Esophagus (tissue), 2 donors: ENCODE data around the gene FOXN3. TPM values are rescaled to one million over a fixed set of nuclear protein-coding genes. Genes with fewer than 3 reads are reported as not detected.

Experiments
- H3K27ac ChIP-seq, 2 donors: one replicate each; pipeline ENCODE4 v1.5.1; 2013; ENCODE audit warnings: low read depth in 2 of 2, mild to moderate bottlenecking in 2 of 2, inconsistent platforms in 1 of 2, low read length in 1 of 2, moderate library complexity in 1 of 2
- H3K27me3 ChIP-seq, 2 donors: one replicate each; pipeline ENCODE4 v1.6.1; 2013; ENCODE audit warnings: low read length in 2 of 2, control low read depth in 1 of 2, mild to moderate bottlenecking in 1 of 2; ENCODE audit not compliant: insufficient read depth in 2 of 2, control insufficient read depth in 1 of 2
- H3K36me3 ChIP-seq, 2 donors: one replicate each; pipeline ENCODE4 v1.6.1; 2013; ENCODE audit warnings: low read length in 1 of 2; ENCODE audit not compliant: control insufficient read depth in 2 of 2, insufficient read depth in 2 of 2
- H3K4me1 ChIP-seq, 2 donors: one replicate each; pipeline ENCODE4 v1.6.1; 2013; ENCODE audit warnings: low read length in 1 of 2; ENCODE audit not compliant: control insufficient read depth in 2 of 2, insufficient read depth in 2 of 2
- H3K4me3 ChIP-seq, 2 donors: one replicate each; pipeline ENCODE4 v1.5.1; 2013; ENCODE audit warnings: low read length in 2 of 2, mild to moderate bottlenecking in 2 of 2, low read depth in 1 of 2, moderate library complexity in 1 of 2
- H3K9me3 ChIP-seq, 2 donors: one replicate each; pipeline ENCODE4 v1.6.1; 2013; ENCODE audit warnings: mild to moderate bottlenecking in 2 of 2, low read depth in 1 of 2, low read length in 1 of 2, moderate library complexity in 1 of 2; ENCODE audit not compliant: control insufficient read depth in 2 of 2, insufficient read depth in 1 of 2
- WGBS, 2 donors: extraction: QIAGEN DNeasy Blood & Tissue Kit; methylation state at CpG; one replicate each; pipeline ENCODE4 v1.1.7; 2013; 5-methylcytosine and 5-hydroxymethylcytosine counted together
- polyA plus RNA-seq, 2 donors: library from polyadenylated mRNA; stranded (reverse); fragments of 200-250 nt; gene quantifications; one replicate each; pipeline ENCODE4 v1.2.3, GENCODE V29; 2013
- donor health status: healthy with polysubstance abuse.
- donor health status: Bipolar disorder and iron deficiency.

The FOXN3 gene
- polyA plus RNA-seq, 2 donors: 10.3 to 14.1 TPM

DNA sequence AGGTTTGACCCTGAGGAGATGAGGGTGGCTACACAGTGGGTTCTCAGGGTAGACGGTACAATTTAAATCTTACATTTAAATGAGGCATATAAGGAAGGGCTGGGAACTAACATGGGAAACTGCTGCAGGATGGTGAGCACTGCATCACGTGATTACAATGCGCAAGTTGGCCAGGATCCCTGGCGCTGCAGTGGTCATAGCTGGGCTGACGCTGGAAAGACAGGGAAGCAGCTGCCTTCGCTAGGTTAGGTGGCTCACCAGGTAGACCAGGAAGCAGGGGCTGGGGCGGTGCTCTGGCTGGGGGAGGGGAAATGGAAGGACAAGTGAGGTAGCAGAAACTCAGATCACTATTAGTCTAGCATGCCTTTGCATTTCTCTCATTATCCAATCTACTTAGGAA is 149.9 kb downstream of the FOXN3 start:
- Histone ChIP-seq H3K27ac (no peak overlapping the region), H3K4me1 (peaks cover 3 to 5% of the 10 kb centered on the region in 2 donors), H3K27me3 (no peaks in the 10 kb centered on the region), H3K4me3 (no peak overlapping the region), H3K36me3 (peaks cover 0 to 5% of the 10 kb centered on the region in 2 donors), H3K9me3 (no peaks in the 10 kb centered on the region)
- 91 to 92% methylated on average over 7 of the region's 7 CpGs for WGBS, 2 donors

DNA sequence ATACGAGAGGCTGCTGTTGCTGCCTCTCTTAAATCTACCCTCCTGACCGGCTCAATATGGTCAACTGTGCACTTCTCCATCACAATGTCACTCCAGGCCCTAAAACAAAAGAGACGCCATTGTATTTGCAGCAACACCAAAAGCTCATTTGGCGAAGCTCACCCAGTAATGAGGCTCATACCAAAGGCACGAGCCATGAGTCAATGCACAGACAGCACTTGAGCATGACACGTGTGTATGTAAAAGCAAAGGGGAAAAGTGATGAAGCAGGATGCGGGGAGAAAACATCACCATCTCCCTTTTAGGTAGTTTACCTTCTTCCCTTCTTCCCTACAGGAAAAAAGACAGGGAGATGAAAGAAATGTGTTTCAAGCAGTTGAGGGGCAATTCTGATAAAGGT is 150.3 kb downstream of the FOXN3 start:
- H3K36me3 ChIP-seq: peaks cover 0 to 5% of the 10 kb centered on the region in 2 donors
- H3K27ac ChIP-seq: no peak overlapping the region
- no peaks in the 10 kb centered on the region for H3K27me3 ChIP-seq
- 92 to 94% methylated on average over 7 of the region's 7 CpGs for WGBS, 2 donors
- H3K9me3 ChIP-seq: no peaks in the 10 kb centered on the region
- no peak overlapping the region for H3K4me3 ChIP-seq
- H3K4me1 ChIP-seq: peaks cover 3 to 5% of the 10 kb centered on the region in 2 donors

DNA sequence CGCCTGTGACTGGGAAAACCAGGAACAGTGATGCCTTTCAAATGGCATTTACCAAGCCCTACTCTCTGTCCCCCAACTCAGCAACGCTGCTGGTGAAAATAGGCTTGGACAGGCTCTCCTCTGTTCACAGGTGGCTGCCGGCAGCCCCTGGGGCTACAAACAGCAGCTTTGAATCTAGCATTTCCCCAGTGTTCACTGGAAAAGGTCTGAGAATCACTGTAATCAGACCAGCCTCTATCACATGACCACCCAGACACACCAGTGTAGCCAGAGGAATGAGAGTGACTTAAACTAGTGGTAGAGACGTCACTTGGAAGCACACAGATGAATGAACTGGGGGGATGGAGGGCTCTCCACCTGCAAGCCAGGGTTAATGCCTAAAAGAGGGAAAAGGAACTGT is 151.8 kb downstream of the FOXN3 start:
- Histone ChIP-seq H3K27me3 (no peaks in the 10 kb centered on the region), H3K4me3 (no peak overlapping the region), H3K9me3 (no peaks in the 10 kb centered on the region), H3K4me1 (peaks cover 2 to 5% of the 10 kb centered on the region in 2 donors), H3K36me3 (peaks cover 0 to 8% of the 10 kb centered on the region in 2 donors), H3K27ac (no peak overlapping the region)
- 89% methylated on average over 4 of the region's 4 CpGs for WGBS, 2 donors

DNA sequence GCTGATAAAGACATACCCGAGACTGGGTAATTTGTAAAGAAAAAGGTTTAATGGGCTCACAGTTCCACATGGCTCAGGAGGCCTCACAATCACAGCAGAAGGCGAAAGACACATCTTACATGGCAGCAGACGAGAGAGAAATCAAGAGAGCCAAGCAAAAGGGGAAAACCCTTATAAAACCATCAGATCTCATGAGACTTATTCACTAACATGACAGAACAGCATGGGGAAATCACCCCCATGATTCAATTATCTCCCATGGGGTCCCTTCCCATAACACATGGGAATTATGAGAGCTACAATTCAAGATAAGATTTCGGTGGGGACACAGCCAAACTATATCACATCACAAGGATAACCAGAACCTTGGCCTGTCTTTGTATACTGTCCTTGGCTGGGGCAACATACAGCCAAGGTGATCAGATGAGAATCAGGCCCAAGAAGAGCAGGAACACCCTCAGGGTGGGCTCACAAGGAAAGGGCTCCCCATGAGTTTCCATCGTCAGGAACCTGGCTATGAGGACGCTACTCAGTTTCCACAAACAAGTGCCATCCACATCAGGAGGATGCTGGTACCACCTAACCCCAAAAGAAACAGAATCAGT is 152.7 kb downstream of the FOXN3 start:
- peaks cover 0 to 8% of the 10 kb centered on the region in 2 donors for H3K36me3 ChIP-seq
- H3K9me3 ChIP-seq: no peaks in the 10 kb centered on the region
- peaks cover 2 to 5% of the 10 kb centered on the region in 2 donors for H3K4me1 ChIP-seq
- no peak overlapping the region for H3K27ac ChIP-seq
- H3K4me3 ChIP-seq: no peak overlapping the region
- WGBS, 2 donors: 86 to 87% methylated on average over 6 of the region's 6 CpGs
- H3K27me3 ChIP-seq: no peaks in the 10 kb centered on the region

DNA sequence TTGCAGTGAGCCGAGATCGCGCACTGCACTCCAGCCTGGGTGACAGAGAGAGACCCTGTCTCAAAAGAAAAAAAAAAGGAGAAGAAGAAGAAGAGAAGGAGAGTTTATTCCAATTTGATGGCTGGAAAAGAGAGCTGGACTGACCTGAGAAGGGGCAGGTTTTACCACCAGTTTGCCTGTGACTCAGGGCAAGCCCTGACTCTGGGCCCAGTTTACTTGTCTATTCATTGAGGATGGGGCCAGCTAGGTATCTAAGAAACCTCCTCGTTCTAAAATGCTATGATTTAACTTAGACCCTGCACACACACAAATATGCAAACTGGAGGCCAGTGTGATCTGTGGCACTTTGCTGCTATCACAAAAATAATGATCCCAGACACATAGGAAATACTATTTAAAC is 155.0 kb downstream of the FOXN3 start:
- Histone ChIP-seq H3K4me1 (peaks cover 2% of the 10 kb centered on the region in 2 donors), H3K36me3 (peaks cover 0 to 5% of the 10 kb centered on the region in 2 donors), H3K9me3 (no peaks in the 10 kb centered on the region), H3K4me3 (no peak overlapping the region), H3K27me3 (no peaks in the 10 kb centered on the region), H3K27ac (no peak overlapping the region)
- WGBS, 2 donors: 91 to 94% methylated on average over 4 of the region's 4 CpGs

DNA sequence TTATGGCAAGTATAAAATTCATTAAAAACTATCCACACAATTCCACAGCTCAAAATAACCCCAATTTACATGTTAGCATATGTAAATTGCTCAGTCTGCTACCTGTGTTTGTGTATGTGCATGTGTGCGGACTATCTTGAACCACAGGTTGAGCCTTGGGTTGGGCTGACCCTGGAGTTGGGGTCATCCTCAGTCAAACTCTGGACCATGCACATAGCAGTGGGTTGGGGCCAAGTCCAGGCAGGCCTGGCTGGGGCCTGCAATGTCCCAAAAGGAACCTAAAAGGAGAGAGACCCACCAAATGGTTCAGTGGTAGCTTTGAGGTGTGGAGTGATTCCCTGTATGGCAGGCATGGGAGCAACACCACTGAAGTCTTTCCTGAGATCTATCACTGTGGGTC is 156.1 kb downstream of the FOXN3 start:
- Histone ChIP-seq H3K27me3 (no peaks in the 10 kb centered on the region), H3K36me3 (peaks cover 0 to 3% of the 10 kb centered on the region in 2 donors), H3K4me1 (peaks cover 2% of the 10 kb centered on the region in 2 donors), H3K27ac (no peak overlapping the region), H3K9me3 (no peaks in the 10 kb centered on the region), H3K4me3 (no peak overlapping the region)
- WGBS, 2 donors: 96 to 100% methylated on average over 1 of the region's 1 CpG

DNA sequence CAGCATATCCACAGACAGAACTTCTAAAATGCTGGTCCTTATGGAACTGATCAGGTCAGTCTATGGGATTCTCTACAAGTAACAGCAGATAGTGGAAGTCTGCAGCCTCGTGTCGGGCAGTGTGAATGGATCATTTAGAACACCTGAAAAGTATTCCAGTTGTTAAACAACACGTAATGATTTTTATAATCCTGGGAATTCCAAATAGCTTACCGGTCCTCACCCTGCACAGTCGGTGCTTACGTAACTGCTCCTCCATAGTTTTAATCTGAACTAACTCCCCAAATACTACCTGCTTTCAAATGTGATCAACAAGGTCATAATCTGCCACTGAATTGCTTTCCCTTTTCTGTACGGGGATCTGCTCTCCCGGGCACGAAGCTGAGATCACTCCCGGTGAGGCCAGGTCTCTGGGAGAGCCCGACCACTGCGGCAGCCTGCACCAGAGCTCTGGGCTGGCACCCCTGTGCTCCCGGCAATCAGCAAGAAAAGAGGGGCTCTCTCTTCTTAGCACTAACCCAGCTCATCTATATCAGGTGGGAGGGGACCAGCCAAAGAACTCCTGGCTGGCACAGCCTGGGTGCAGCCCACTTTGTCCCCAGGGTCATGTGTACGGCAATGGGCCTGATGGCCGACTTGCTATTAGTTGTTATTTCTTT is 157.0 kb downstream of the FOXN3 start:
- no peaks in the 10 kb centered on the region for H3K27me3 ChIP-seq
- H3K36me3 ChIP-seq: peaks cover 0 to 3% of the 10 kb centered on the region in 2 donors
- no peak overlapping the region for H3K27ac ChIP-seq
- WGBS, 2 donors: 77 to 87% methylated on average over 15 of the region's 15 CpGs
- no peaks in the 10 kb centered on the region for H3K9me3 ChIP-seq
- H3K4me3 ChIP-seq: no peak overlapping the region
- H3K4me1 ChIP-seq: peaks cover 0 to 2% of the 10 kb centered on the region in 2 donors

DNA sequence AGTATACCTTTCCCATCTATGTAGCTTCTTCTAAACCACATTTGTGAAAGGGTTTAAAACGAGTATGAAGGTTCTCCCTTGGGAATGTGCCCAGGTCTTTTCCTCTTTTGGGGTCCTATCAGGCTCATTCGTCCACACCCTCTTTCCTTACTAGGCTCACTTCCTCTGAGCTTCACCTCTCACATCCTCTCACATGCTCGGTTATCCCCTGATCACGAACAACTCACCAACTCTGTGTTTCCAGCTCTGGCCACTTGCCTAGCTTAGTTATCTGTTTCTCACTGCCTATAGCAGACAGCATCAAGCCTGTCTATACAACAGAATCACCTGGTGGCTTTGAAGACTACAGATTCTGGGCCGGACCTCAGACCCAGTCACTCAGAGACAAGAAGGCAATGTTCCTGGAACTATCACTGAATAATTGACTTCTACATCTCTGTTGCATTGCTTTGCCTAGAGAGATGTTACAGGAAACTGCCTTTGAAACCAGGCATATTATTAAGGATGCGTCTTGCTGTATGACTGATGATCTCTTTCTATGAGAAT is 158.2 kb downstream of the FOXN3 start:
- H3K9me3 ChIP-seq: no peaks in the 10 kb centered on the region
- peaks cover 5% of the 10 kb centered on the region in 2 donors for H3K4me1 ChIP-seq
- WGBS, 2 donors: 82 to 86% methylated on average over 6 of the region's 6 CpGs
- H3K27me3 ChIP-seq: no peaks in the 10 kb centered on the region
- H3K4me3 ChIP-seq: no peak overlapping the region
- H3K36me3 ChIP-seq: peaks cover 0 to 3% of the 10 kb centered on the region in 2 donors
- H3K27ac ChIP-seq: no peak overlapping the region

DNA sequence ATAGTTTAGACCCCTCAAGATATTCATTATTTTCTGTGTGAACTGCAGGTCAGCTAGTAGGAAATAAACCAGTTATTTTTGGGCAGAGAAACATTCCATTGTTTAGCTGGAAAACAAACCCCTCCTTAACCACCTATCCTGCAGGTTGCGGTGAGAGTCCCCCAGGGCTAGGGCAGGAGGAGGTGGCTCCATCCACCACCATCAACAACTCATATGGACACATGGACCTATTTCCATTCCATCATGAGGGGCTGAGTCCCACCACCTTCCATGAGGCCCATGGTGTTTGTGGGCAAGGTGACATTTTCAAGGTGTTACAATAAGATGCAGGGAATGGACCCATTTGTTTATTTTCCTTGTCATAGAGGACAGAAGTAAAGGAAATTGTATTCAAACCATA is 160.1 kb downstream of the FOXN3 start:
- H3K9me3 ChIP-seq: no peaks in the 10 kb centered on the region
- peaks cover 6 to 7% of the 10 kb centered on the region in 2 donors for H3K4me1 ChIP-seq
- no peak overlapping the region for H3K4me3 ChIP-seq
- 96 to 100% methylated on average over 1 of the region's 1 CpG for WGBS, 2 donors
- H3K36me3 ChIP-seq: peaks cover 0 to 5% of the 10 kb centered on the region in 2 donors
- H3K27me3 ChIP-seq: no peaks in the 10 kb centered on the region
- no peak overlapping the region for H3K27ac ChIP-seq
